HepG2 (cell line): Measurements from ENCODE around the gene RAP2C. TPM values are rescaled to one million over a fixed set of nuclear protein-coding genes. Genes with fewer than 3 reads are reported as not detected.

Experiments used
- AGO1 ChIP-seq: fragments of 200-400 bp; formaldehyde crosslinking; IDR thresholded peaks from 2 replicates; pipeline ENCODE4 v1.6.1; 2017; ENCODE audit warnings: mild to moderate bottlenecking, low read depth, low read length, moderate library complexity; ENCODE audit not compliant: poor library complexity, severe bottlenecking
- CHCHD3 ChIP-seq: sonication (generic); formaldehyde crosslinking; IDR thresholded peaks from 2 replicates; pipeline ENCODE4 v1.8.0; 2022; ENCODE audit warnings: mild to moderate bottlenecking, missing genetic modification reagents, moderate library complexity
- HNF4A ChIP-seq: sonication (generic); formaldehyde crosslinking; IDR thresholded peaks from 2 replicates; pipeline ENCODE4 v1.4.0; 2020; ENCODE audit warnings: missing genetic modification reagents
- MLLT10 ChIP-seq: sonication (generic); formaldehyde crosslinking; IDR thresholded peaks from 2 replicates; pipeline ENCODE4 v1.4.0; 2020; ENCODE audit warnings: missing genetic modification reagents
- MXI1 ChIP-seq: IDR thresholded peaks from 3 replicates; pipeline ENCODE4 v1.6.1; 2012; ENCODE audit warnings: low read depth, low read length, inconsistent platforms, borderline replicate concordance
- SKI ChIP-seq: fragments of 450-650 bp; IDR thresholded peaks from one replicate; pipeline ENCODE4 v1.6.1; 2018; ENCODE audit warnings: mild to moderate bottlenecking; ENCODE audit not compliant: partially characterized antibody
- ZMAT3 ChIP-seq: sonication (generic); formaldehyde crosslinking; conservative IDR thresholded peaks from 2 replicates; pipeline ENCODE4 v1.7.0; 2021; ENCODE audit warnings: missing genetic modification reagents
- ZMYM2 ChIP-seq: sonication (generic); formaldehyde crosslinking; IDR thresholded peaks from 2 replicates; pipeline ENCODE4 v1.8.0; 2022; ENCODE audit warnings: mild to moderate bottlenecking, missing genetic modification reagents
- ZNF550 ChIP-seq: sonication (generic); formaldehyde crosslinking; IDR thresholded peaks from 2 replicates; pipeline ENCODE4 v1.4.0; 2020; ENCODE audit warnings: mild to moderate bottlenecking, missing genetic modification reagents, borderline replicate concordance
- ZNF672 ChIP-seq: sonication (generic); formaldehyde crosslinking; IDR thresholded peaks from 2 replicates; pipeline ENCODE4 v1.8.1; 2022; ENCODE audit warnings: missing genetic modification reagents
- polyA plus RNA-seq, 8 experiments: library from polyadenylated mRNA; depleted of rRNA in 3 of 8; stranded (reverse) in 7 of 8; unstranded in 1 of 8; fragments of >200 nt; fragmentation: Illumina TruSeq in 4 of 8; extraction: Trizol in 4 of 8; gene quantifications; 2 replicates each; pipeline versions ENCODE4 v1.2.1 to v1.2.3, GENCODE V29; 2011 to 2016; ENCODE audit warnings: low read depth in 4 of 8, missing spikeins in 1 of 8, mixed read lengths in 1 of 8; ENCODE audit not compliant: insufficient read depth in 1 of 8
- total RNA-seq, 5 experiments: library from RNA; depleted of rRNA; stranded (reverse); fragments of >200 nt; fragmentation: Illumina TruSeq; extraction: Trizol; gene quantifications; 2 replicates each; pipeline ENCODE4 v1.2.3, GENCODE V29; 2016; ENCODE audit warnings: low read depth in 1 of 5
- TF ChIP-seq, protein P1 (sequence below): sonication (generic); formaldehyde crosslinking; IDR thresholded peaks from 2 replicates; pipeline ENCODE4 v1.5.1; 2020; ENCODE audit warnings: missing genetic modification reagents, mild to moderate bottlenecking, borderline replicate concordance
- TF ChIP-seq, protein P2 (sequence below): sonication (generic); formaldehyde crosslinking; IDR thresholded peaks from 2 replicates; pipeline ENCODE4 v1.8.0; 2022; ENCODE audit warnings: missing genetic modification reagents, mild to moderate bottlenecking, moderate library complexity, borderline replicate concordance
- TF ChIP-seq, protein P3 (sequence below), 2 experiments: sonication (generic) in 1 of 2; formaldehyde crosslinking in 1 of 2; IDR thresholded peaks; 2 replicates each; pipeline versions ENCODE4 v1.6.1 to v1.9.0; 2014 to 2022; ENCODE audit warnings: antibody characterized with exemption in 1 of 2, borderline replicate concordance in 1 of 2, inconsistent platforms in 1 of 2, low read depth in 1 of 2, missing genetic modification reagents in 1 of 2
- TF ChIP-seq, protein P4 (sequence below): sonication (generic); formaldehyde crosslinking; IDR thresholded peaks from 2 replicates; pipeline ENCODE4 v1.4.0; 2020; ENCODE audit warnings: low read depth, mild to moderate bottlenecking, missing genetic modification reagents
- TF ChIP-seq, protein P5 (sequence below): sonication (generic); formaldehyde crosslinking; IDR thresholded peaks from 2 replicates; pipeline ENCODE4 v1.4.0; 2020; ENCODE audit warnings: missing genetic modification reagents

Gene RAP2C
- total and polyA plus RNA-seq, 2 of the 13 experiments (the other 11 are each of a cell fraction or from before 2014, with no cell fraction given): 8.0 to 28.5 TPM

DNA sequence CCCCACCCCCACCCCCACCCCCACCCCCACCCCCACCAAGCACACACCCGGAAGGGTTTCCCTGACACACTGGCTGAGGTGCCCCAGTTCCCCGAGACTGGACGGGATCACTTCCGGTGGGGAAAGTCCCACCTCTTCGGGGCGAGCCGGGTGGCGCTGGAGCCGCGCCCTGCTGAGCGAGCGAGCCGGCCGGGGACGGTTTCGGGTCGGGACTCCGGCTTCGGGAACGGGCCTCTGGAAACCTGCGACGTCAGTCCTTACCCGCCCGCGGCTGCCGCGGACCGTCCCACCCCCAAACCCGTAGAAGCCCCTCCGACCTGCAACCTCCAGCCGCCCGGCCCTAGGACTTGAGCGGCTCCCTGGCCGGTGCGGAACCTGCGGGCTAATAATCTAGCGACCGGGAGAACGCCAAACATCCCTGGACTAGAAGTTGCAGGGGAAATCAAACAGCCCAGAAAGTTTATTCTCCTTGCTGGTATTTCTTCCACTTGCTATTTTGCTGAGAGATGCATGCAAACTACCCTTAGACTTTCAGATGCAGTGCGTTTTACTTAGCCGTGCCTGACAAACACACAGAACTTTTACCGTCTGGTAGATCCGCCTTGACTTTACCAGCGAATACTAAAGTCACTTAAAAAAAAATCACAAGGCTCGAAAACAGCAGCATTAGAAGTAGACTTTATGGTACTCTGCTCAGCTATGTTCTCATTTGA is 991 bp downstream of the RAP2C start (continued):
- TF ChIP-seq, protein P1, sequence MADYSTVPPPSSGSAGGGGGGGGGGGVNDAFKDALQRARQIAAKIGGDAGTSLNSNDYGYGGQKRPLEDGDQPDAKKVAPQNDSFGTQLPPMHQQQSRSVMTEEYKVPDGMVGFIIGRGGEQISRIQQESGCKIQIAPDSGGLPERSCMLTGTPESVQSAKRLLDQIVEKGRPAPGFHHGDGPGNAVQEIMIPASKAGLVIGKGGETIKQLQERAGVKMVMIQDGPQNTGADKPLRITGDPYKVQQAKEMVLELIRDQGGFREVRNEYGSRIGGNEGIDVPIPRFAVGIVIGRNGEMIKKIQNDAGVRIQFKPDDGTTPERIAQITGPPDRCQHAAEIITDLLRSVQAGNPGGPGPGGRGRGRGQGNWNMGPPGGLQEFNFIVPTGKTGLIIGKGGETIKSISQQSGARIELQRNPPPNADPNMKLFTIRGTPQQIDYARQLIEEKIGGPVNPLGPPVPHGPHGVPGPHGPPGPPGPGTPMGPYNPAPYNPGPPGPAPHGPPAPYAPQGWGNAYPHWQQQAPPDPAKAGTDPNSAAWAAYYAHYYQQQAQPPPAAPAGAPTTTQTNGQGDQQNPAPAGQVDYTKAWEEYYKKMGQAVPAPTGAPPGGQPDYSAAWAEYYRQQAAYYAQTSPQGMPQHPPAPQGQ (CRISPR knock-in tag): no peak
- TF ChIP-seq ZMYM2: no peak
- TF ChIP-seq SKI: no peak
- TF ChIP-seq, protein P2, sequence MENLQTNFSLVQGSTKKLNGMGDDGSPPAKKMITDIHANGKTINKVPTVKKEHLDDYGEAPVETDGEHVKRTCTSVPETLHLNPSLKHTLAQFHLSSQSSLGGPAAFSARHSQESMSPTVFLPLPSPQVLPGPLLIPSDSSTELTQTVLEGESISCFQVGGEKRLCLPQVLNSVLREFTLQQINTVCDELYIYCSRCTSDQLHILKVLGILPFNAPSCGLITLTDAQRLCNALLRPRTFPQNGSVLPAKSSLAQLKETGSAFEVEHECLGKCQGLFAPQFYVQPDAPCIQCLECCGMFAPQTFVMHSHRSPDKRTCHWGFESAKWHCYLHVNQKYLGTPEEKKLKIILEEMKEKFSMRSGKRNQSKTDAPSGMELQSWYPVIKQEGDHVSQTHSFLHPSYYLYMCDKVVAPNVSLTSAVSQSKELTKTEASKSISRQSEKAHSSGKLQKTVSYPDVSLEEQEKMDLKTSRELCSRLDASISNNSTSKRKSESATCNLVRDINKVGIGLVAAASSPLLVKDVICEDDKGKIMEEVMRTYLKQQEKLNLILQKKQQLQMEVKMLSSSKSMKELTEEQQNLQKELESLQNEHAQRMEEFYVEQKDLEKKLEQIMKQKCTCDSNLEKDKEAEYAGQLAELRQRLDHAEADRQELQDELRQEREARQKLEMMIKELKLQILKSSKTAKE (CRISPR knock-in tag): no peak
- TF ChIP-seq, protein P3, sequence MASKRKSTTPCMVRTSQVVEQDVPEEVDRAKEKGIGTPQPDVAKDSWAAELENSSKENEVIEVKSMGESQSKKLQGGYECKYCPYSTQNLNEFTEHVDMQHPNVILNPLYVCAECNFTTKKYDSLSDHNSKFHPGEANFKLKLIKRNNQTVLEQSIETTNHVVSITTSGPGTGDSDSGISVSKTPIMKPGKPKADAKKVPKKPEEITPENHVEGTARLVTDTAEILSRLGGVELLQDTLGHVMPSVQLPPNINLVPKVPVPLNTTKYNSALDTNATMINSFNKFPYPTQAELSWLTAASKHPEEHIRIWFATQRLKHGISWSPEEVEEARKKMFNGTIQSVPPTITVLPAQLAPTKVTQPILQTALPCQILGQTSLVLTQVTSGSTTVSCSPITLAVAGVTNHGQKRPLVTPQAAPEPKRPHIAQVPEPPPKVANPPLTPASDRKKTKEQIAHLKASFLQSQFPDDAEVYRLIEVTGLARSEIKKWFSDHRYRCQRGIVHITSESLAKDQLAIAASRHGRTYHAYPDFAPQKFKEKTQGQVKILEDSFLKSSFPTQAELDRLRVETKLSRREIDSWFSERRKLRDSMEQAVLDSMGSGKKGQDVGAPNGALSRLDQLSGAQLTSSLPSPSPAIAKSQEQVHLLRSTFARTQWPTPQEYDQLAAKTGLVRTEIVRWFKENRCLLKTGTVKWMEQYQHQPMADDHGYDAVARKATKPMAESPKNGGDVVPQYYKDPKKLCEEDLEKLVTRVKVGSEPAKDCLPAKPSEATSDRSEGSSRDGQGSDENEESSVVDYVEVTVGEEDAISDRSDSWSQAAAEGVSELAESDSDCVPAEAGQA (IDR thresholded peaks at IDR 0.05; ENCODE audit: low read depth): no peak
- TF ChIP-seq, protein P3 (CRISPR knock-in tag; IDR thresholded peaks at IDR 0.05; ENCODE audit: borderline replicate concordance): no peak
- TF ChIP-seq, protein P4, sequence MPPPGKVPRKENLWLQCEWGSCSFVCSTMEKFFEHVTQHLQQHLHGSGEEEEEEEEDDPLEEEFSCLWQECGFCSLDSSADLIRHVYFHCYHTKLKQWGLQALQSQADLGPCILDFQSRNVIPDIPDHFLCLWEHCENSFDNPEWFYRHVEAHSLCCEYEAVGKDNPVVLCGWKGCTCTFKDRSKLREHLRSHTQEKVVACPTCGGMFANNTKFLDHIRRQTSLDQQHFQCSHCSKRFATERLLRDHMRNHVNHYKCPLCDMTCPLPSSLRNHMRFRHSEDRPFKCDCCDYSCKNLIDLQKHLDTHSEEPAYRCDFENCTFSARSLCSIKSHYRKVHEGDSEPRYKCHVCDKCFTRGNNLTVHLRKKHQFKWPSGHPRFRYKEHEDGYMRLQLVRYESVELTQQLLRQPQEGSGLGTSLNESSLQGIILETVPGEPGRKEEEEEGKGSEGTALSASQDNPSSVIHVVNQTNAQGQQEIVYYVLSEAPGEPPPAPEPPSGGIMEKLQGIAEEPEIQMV (CRISPR knock-in tag): no peak
- TF ChIP-seq ZNF550 (CRISPR knock-in tag): no peak
- no peak for TF ChIP-seq AGO1
- TF ChIP-seq ZMAT3 (CRISPR knock-in tag): no peak
- TF ChIP-seq CHCHD3 (CRISPR knock-in tag): no peak
- TF ChIP-seq, protein P5, sequence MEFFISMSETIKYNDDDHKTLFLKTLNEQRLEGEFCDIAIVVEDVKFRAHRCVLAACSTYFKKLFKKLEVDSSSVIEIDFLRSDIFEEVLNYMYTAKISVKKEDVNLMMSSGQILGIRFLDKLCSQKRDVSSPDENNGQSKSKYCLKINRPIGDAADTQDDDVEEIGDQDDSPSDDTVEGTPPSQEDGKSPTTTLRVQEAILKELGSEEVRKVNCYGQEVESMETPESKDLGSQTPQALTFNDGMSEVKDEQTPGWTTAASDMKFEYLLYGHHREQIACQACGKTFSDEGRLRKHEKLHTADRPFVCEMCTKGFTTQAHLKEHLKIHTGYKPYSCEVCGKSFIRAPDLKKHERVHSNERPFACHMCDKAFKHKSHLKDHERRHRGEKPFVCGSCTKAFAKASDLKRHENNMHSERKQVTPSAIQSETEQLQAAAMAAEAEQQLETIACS (CRISPR knock-in tag): no peak
- TF ChIP-seq ZNF672 (CRISPR knock-in tag): no peak
- peak; percentile 50; the same call in 1 of the 3 replicates for TF ChIP-seq MXI1
- TF ChIP-seq MLLT10: no peak
- TF ChIP-seq HNF4A (CRISPR knock-in tag): no peak
